Astrocyte of the cerebellum (primary cell): ENCODE measurements around the gene PDCD1.

ENCODE experiments used
- DNase-seq: peaks from one replicate; pipeline ENCODE4 v3.0.0-alpha.2; 2011; ENCODE audit warnings: low read depth
- H3K4me3 ChIP-seq: 2 replicates; pipeline ENCODE4 v1.5.1; 2011; ENCODE audit warnings: mild to moderate bottlenecking, low read depth, low read length, moderate library complexity
- CTCF ChIP-seq: IDR thresholded peaks from 2 replicates; pipeline ENCODE4 v1.5.1; 2012; ENCODE audit warnings: low read length, low read depth, moderate library complexity, mild to moderate bottlenecking; ENCODE audit errors: missing control alignments
- in situ Hi-C: cut with HindIII; loops from 2 replicates; pipeline ENCODE4 v1.10.0; 2017; ENCODE audit warnings: low sequenced_read_pairs

PDCD1 gene

GRCh38 chr2:241812730-241813643, 45.7 kb downstream of the PDCD1 start:
- TF ChIP-seq CTCF: no peak
- DNase-seq: no peak
- in situ Hi-C loops: no loop called here
- H3K4me3 ChIP-seq: no peak overlapping the region

GRCh38 chr2:241811952-241812729, 46.6 kb downstream of the PDCD1 start:
- no peak for TF ChIP-seq CTCF
- H3K4me3 ChIP-seq: no peak overlapping the region
- DNase-seq: no peak
- in situ Hi-C loops: no loop called here

DNA sequence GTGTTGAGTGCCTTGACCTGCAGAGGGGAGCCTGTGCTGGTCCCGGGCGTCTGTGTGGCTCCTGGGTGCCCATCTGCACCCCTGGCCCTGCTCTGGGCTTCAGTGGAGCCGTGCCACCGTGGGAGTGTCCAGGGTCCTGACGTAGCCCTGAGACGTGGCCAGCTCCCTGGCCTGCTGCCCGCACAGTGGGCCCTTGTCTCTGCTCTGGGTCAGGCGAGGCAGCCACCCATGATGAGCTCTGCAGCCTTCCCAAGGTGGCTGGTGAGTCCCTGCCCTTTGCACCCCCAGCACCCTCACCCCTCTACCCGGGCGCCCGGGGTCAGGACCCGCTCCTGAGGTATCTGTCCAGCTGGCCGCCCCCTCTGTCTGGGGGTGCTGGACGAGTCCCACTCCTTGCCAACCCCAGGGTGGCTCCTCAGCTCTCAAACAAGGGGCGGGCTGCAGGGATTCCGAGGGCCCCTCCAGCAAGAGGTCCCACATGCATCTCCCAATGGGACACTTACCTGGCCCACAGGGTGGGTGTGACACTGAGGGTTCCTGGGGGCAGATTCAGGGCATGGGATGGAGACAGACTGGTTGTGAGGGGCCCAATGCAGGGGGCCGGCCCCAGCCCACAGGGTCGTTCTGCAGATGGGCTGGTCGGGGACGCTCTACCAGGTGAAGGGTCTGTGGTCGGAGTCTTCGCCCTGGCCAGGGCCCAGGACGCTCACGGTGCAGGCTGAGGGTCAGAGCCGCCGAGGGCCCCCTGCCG, 47.3 kb downstream of the PDCD1 start:
- TF ChIP-seq CTCF: no peak
- DNase-seq: no peak
- in situ Hi-C loops: no loop called here
- no peak overlapping the region for H3K4me3 ChIP-seq

DNA sequence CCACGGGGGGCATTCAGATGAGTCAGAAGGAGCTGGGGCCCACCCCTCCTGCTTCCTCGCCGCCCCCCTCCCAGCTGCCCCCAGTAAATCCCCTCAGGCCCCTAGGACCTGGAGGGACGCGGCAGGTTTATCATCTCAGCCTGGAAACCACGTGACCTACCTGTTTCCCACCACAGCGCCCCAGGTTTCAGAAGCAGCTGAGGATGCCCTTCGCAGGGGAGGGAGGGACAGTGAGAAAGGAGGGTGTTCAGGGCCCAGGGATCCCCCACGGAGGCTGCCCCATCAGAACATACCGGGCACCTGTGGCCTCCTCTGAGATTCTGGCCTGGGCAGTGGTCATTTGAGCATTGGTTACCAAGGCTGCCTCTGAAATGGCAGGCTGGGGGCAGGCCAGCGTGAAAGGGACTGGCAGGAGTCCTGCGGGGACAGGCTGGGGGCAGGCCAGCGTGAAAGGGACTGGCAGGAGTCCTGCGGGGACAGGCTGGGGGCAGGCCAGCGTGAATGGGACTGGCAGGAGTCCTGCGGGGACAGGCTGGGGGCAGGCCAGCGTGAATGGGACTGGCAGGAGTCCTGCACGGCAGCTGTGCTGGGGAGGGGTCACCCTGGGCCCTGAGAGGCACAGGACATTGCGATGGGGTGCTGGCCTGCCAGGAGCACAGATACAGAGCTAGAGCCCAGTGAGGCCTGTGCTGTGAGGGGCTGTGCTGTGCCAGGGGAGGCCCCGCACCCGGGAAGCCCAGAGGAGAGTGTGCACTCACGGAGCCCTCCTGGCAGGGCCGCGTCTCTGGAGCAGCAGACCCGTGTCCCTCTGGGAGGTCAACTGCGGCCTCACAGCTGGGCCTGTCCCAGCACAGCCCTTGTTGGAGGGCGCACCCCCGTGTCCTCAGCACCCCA, 48.1 kb downstream of the PDCD1 start:
- DNase-seq: no peak
- no peak overlapping the region for H3K4me3 ChIP-seq
- no peak for TF ChIP-seq CTCF
- in situ Hi-C loops: no loop called here

GRCh38 chr2:241809383-241810306, 49.0 kb downstream of the PDCD1 start:
- no peak overlapping the region for H3K4me3 ChIP-seq
- no peak for TF ChIP-seq CTCF
- in situ Hi-C loops: no loop called here
- DNase-seq: no peak
